ENCODE results near the gene AGAP3.

Gene AGAP3

GRCh38 chr7:151137791-151138152 lies 51.5 kb downstream of the AGAP3 start:
- DNase-seq = no peak

DNA sequence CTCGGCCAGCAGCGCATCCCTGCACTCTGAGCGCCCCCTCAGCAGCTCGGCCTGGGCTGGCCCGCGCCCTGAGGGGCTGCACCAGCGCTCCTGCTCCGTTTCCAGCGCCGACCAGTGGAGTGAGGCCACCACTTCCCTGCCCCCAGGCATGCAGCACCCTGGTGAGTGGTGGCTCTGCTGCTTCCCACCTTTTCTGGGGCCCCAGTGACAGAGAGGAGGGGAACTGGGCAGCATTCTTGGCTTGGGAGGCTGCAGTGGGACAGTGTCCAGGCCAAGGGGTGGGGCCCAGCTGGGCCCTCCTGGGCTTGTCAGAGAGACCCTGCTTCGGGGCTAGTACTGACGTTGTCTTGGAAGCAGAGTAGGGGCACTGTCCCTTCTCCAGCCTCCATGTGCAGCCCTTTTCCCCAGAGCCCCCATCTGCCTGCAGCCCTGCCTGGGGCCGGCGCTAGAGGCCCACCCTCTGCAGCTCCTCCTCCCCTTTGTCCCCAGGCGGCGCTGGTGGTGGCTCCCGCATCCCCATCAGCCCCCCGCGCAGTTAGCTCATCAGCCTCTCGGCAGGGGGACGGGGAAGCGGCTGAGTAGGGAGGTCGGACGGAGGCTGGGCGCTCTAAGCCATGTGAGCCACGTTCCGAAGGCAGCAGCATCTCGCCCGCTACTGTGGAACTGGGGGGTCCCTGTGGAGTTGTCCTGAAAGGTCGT lies 52.0 kb downstream of the AGAP3 start:
- DNase-seq = no peak

DNA sequence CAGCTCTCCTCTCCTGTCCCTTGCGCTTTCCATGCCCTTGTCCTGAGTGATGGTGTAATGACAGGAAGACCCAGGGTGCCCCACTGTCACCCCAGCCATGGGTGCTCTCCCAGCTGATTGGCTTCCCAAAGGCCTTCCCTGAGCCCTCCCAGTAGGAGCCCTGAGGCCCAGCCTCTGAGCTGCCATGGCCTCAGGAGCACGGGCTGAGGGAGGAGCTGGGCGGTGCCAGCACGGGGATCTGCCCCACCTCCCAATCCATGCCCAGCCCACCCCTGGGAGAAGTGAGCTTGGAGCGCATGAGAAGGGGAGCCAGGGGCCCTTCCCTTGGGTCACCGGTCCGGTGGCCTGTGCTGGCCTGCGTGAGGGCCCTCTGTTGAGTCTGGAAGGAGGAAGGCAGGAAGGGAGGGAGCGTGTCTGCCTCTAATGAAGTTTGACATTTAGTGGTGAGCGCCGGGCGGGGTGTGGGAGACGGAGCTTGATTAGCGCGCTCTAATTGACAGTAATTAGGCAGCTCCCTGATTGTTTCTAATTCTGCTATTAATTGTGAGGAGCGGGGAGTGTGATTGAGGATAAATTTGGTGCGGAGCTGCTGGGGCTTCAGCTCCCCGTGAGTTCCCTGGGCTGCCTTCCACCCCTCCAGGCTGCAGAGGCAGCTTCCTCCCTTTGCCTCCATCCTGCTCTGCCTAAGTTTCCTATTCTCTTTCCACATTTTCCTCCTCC lies 53.0 kb downstream of the AGAP3 start:
- no peak for DNase-seq

DNA sequence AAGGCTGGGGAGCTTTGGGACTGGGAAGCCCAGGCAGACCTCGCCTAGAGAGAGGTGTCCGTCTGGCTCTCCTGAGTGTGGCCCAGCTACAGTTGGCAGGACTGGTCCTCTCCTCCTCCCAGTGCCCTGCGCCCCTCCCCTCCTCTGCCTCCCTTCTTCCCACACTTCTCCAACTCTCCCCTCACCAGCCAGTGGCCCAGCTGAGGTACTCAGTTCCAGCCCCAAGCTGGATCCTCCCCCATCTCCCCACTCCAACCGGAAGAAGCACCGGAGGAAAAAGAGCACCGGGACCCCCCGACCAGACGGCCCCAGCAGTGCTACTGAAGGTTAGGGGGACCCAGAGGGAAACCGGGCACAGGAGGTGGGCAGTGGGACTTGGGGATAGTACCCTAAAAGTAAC lies 53.5 kb downstream of the AGAP3 start:
- peak; percentile 37 for DNase-seq

DNA sequence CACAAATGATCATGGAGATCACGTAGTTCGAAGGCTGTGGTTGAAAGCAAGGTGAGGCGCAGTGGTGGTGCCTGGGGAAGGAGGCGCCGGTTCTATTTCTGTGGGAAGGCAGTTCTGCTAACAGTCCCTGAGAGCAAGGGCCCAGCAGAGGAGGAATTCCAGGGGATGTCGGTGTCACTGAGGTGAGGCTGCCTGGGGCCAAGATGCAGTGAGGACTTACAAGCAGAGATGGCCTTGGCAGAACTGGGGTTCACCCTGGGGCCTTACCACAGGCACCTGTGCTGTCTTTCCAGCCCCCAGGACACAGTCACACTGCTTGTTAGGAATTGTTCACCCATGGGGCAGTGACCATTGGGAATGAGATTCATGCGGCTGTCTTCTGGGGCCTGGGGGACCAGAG lies 54.6 kb downstream of the AGAP3 start:
- no peak for DNase-seq

- DNase-seq = no peak
These were observed 55.1 kb downstream of the AGAP3 start for GRCh38 chr7:151141311-151141854.

GRCh38 chr7:151141855-151142685 lies 55.8 kb downstream of the AGAP3 start:
- no peak for DNase-seq

- DNase-seq = no peak
These were observed 56.4 kb downstream of the AGAP3 start for GRCh38 chr7:151142686-151143040.

- no peak for DNase-seq
These were observed 57.2 kb downstream of the AGAP3 start for GRCh38 chr7:151143261-151144015.

GRCh38 chr7:151144387-151144786 lies 58.1 kb downstream of the AGAP3 start:
- no peak for DNase-seq

GRCh38 chr7:151146761-151147160 lies 60.5 kb downstream of the AGAP3 start:
- DNase-seq = no peak

DNA sequence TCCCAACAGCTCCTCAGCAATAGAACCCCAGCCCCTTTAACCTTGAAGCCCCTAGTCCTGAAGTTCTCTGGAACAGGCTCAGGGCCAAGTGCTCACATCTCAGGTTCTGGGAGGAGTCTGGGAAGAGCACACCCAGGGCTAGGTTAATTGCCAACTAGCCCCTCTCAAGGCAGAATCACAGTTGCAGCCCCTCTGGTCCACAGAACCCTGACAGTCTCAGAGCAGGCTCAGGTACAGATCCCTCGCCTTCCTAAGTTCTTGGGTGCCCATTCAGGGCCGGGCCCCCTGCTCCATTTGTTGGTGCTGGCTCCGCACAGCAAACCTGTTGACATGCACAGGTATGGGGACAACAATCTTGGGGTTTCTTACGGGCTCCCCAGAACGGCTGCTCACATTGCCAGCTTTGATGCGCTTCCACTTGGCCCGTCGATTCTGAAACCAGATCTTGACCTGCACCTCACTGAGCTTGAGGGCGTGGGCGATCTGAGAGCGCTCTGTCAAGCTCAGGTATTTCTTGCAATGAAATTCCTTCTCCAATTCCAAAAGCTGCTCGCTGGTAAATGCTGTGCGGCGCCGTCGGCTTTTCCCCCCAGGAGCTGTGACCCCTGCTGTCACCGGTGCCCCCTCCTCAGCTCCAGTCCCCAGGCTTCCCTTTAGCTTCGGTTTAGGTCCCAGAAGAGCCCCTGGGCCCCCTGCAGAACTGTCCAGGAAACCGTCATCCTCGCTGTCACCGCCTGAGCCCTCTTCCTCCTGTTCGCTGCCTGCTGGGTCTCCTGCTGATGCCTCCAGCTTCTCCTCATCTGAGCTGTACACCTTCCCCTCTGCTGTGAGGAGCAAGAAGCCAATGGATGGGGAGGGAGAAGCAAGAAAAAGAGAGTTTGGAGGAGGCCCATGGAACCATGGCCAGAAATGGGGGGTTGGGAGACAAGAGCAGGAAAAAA lies 62.3 kb downstream of the AGAP3 start:
- peak; percentile 41 for DNase-seq

GRCh38 chr7:151150388-151150787 lies 64.1 kb downstream of the AGAP3 start:
- no peak for DNase-seq

DNA sequence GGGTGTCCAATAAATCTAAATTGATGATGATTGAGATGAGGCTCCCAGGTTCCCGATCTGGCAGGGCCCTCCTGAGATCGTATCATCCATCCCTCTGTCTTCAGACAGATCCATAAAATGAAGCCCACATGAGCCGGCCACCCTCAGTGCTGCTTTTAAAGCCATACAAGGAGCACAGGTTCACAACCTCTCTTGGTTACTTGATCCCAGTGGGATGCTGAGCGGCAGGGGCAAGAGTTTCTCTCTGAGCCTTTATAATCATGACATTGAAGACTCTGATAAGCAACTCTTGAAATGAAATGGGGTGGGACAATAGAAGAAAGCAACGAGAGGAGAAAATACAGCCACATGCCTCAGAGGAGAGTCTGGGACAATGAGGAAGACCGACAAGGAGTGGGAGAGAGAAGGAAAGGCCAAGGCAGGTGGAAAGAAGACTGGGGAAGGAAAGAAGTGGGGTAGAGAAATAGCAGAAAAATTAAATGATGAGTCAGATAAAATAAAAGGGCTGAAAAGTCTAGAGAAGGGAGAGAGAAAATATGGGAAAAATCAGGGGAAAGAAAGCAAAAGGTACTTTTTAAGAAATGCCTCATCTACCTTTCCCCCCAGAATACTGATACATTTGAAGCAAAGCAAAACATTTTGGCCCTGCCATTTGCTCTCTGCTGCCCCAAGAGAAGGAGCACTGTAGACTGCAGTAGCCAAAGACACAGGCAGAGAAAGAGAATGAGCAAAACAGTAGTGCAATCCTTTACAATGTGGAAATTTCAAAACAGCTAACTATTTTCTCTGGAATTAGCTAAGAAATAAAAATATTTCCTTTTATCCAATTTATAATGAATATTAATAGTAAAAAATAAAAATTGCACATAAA lies 66.6 kb downstream of the AGAP3 start:
- no peak for DNase-seq

GRCh38 chr7:151157645-151158329 lies 71.5 kb downstream of the AGAP3 start:
- no peak for DNase-seq

DNA sequence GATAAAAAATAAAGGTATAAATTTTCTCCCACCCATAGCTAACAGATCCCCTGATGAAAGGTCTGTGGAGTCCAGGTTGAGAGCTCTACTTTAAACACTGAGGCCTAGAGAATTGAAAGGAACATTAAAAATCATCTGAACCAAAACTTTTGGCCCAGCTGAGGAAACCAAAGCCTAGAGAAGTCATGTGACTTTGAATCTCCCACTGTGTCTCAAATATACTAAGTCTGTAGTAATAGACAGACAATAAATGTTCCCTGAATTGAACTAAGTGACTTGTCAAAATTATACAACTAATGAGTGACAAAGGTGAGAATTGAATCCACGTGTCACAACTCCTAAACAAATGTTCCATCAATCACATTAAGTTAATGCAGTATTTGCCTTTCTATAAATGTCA lies 75.5 kb downstream of the AGAP3 start:
- no peak for DNase-seq

GRCh38 chr7:151166629-151167196 lies 80.4 kb downstream of the AGAP3 start:
- DNase-seq = no peak

DNA sequence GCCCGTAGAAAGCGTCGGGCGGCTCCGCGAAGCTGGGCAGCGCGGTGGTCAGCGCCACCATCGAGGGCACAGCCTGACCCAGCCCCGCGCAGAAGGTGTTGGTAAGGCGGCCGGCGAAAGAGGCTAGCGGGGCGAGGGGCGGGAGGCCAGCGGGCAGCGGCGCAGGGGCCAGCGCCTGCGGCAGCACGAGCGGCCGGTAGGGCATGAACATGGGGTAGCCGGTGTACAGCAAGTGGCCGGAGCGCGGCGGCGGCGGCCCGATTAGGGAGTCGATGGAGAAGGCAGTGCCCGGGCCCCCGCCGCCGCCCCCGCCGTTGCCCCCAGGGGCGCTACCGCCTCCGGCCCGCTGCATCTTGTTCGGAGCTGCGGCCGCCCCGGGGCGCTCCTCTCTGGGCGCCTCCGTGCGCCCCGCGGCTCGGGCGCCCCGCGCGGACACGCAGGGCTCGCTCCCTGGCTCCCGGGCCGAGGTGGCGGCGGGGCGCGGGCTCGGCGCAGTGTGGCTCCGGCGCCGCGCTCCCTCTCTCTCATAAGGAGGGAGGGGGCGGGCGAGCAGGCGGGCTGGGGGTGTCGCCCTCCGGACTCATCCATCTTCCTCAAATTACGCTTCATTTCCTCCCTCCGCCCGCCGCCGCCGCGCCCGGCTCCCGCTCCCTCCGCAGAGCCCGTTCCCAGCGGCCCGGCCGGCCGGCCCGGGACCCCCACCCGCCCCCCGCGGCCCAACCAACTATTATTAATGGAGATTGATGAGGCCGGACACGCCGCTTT lies 81.1 kb downstream of the AGAP3 start, which contains the start of gene GBX1:
TSS of gene GBX1 (minus strand) at position 498 of the 765 bp plus-strand sequence. CDS start at position 352, 146 bp downstream.
- no peak for DNase-seq

Data from activated CD8-positive, alpha-beta memory T cell treated with anti-CD3 and anti-CD28 coated beads for 24 hours (primary cell).